HepG2 (cell line): Measurements from ENCODE around the gene GSTA1. TPM values are rescaled to one million over a fixed set of nuclear protein-coding genes. Genes with fewer than 3 reads are reported as not detected.

Experiments
- ATF2 ChIP-seq: sonication (generic); formaldehyde crosslinking; IDR thresholded peaks from 2 replicates; pipeline ENCODE4 v1.4.0; 2020; ENCODE audit warnings: missing genetic modification reagents
- ATF3 ChIP-seq: sonication (generic); formaldehyde crosslinking; IDR thresholded peaks from 2 replicates; pipeline ENCODE4 v1.4.0; 2020; ENCODE audit warnings: missing genetic modification reagents
- ATRX ChIP-seq: sonication (generic); formaldehyde crosslinking; IDR thresholded peaks from 2 replicates; pipeline ENCODE4 v1.4.0; 2020; ENCODE audit warnings: missing genetic modification reagents, borderline replicate concordance
- CC2D1A ChIP-seq: sonication (generic); formaldehyde crosslinking; IDR thresholded peaks from 2 replicates; pipeline ENCODE4 v1.8.1; 2023; ENCODE audit warnings: mild to moderate bottlenecking, missing genetic modification reagents
- CSRNP1 ChIP-seq: sonication (generic); formaldehyde crosslinking; IDR thresholded peaks from 2 replicates; pipeline ENCODE4 v1.8.1; 2023; ENCODE audit warnings: mild to moderate bottlenecking, missing genetic modification reagents
- HNRNPUL1 ChIP-seq: fragments of 200-400 bp; formaldehyde crosslinking; IDR thresholded peaks from 2 replicates; pipeline ENCODE4 v1.6.1; 2017; ENCODE audit warnings: low read depth, mild to moderate bottlenecking, low read length, moderate library complexity
- IRF2 ChIP-seq: IDR thresholded peaks from 2 replicates; pipeline ENCODE4 v1.6.1; 2018; ENCODE audit warnings: missing genetic modification reagents, missing compliant biosample characterization
- MAFG ChIP-seq: sonication (generic); formaldehyde crosslinking; IDR thresholded peaks from 2 replicates; pipeline ENCODE4 v1.5.1; 2020; ENCODE audit warnings: mild to moderate bottlenecking, missing genetic modification reagents
- MAX ChIP-seq: IDR thresholded peaks from 2 replicates; pipeline ENCODE4 v1.6.1; 2012; ENCODE audit warnings: inconsistent platforms
- NFKB2 ChIP-seq: sonication (generic); formaldehyde crosslinking; IDR thresholded peaks from 2 replicates; pipeline ENCODE4 v1.4.0; 2020; ENCODE audit warnings: missing genetic modification reagents, borderline replicate concordance
- NR2F1 ChIP-seq, 2 experiments: fragments of 450-650 bp in 1 of 2; formaldehyde crosslinking in 1 of 2; IDR thresholded peaks; 2 replicates each; pipeline versions ENCODE4 v1.5.0 to v1.6.1; 2016 to 2020; ENCODE audit warnings: mild to moderate bottlenecking in 1 of 2, missing compliant biosample characterization in 1 of 2, missing genetic modification reagents in 1 of 2, moderate library complexity in 1 of 2
- NR2F6 ChIP-seq, 2 experiments: IDR thresholded peaks; 2 replicates each; pipeline ENCODE4 v1.6.1; 2016; ENCODE audit warnings: antibody characterized with exemption in 1 of 2, mild to moderate bottlenecking in 1 of 2
- PAWR ChIP-seq: sonication (generic); formaldehyde crosslinking; IDR thresholded peaks from 2 replicates; pipeline ENCODE4 v1.4.0; 2020; ENCODE audit warnings: missing genetic modification reagents, mild to moderate bottlenecking, borderline replicate concordance
- RARA ChIP-seq: IDR thresholded peaks from 2 replicates; pipeline ENCODE4 v1.6.1; 2016; ENCODE audit warnings: missing genetic modification reagents, missing compliant biosample characterization
- SKI ChIP-seq: fragments of 450-650 bp; IDR thresholded peaks from one replicate; pipeline ENCODE4 v1.6.1; 2018; ENCODE audit warnings: mild to moderate bottlenecking; ENCODE audit not compliant: partially characterized antibody
- TBX2 ChIP-seq: sonication (generic); formaldehyde crosslinking; IDR thresholded peaks from 2 replicates; pipeline ENCODE4 v1.5.0; 2020; ENCODE audit warnings: missing genetic modification reagents, mild to moderate bottlenecking, borderline replicate concordance
- ZBTB44 ChIP-seq: sonication (generic); formaldehyde crosslinking; IDR thresholded peaks from 2 replicates; pipeline ENCODE4 v1.4.0; 2020; ENCODE audit warnings: missing genetic modification reagents
- ZFP36L2 ChIP-seq: sonication (generic); formaldehyde crosslinking; IDR thresholded peaks from 2 replicates; pipeline ENCODE4 v1.4.0; 2020; ENCODE audit warnings: missing genetic modification reagents
- ZNF230 ChIP-seq: sonication (generic); formaldehyde crosslinking; IDR thresholded peaks from 2 replicates; pipeline ENCODE4 v1.4.0; 2020; ENCODE audit warnings: mild to moderate bottlenecking, missing genetic modification reagents
- ZNF24 ChIP-seq: fragments of 450-650 bp; IDR thresholded peaks from 2 replicates; pipeline ENCODE4 v1.6.1; 2017; ENCODE audit warnings: antibody characterized with exemption, mild to moderate bottlenecking
- ZNF30 ChIP-seq: sonication (generic); formaldehyde crosslinking; IDR thresholded peaks from 2 replicates; pipeline ENCODE4 v1.5.0; 2020; ENCODE audit warnings: mild to moderate bottlenecking, missing genetic modification reagents
- ZNF431 ChIP-seq: sonication (generic); formaldehyde crosslinking; IDR thresholded peaks from 2 replicates; pipeline ENCODE4 v1.9.0; 2022; ENCODE audit warnings: missing genetic modification reagents, low read depth, mild to moderate bottlenecking, borderline replicate concordance
- ZNF550 ChIP-seq: sonication (generic); formaldehyde crosslinking; IDR thresholded peaks from 2 replicates; pipeline ENCODE4 v1.4.0; 2020; ENCODE audit warnings: mild to moderate bottlenecking, missing genetic modification reagents, borderline replicate concordance
- ZNF562 ChIP-seq: sonication (generic); formaldehyde crosslinking; IDR thresholded peaks from 2 replicates; pipeline ENCODE4 v1.8.0; 2022; ENCODE audit warnings: missing genetic modification reagents, borderline replicate concordance
- polyA plus RNA-seq, 8 experiments: library from polyadenylated mRNA; depleted of rRNA in 3 of 8; stranded (reverse) in 7 of 8; unstranded in 1 of 8; fragments of >200 nt; fragmentation: Illumina TruSeq in 4 of 8; extraction: Trizol in 4 of 8; gene quantifications; 2 replicates each; pipeline versions ENCODE4 v1.2.1 to v1.2.3, GENCODE V29; 2011 to 2016; ENCODE audit warnings: low read depth in 4 of 8, missing spikeins in 1 of 8, mixed read lengths in 1 of 8; ENCODE audit not compliant: insufficient read depth in 1 of 8
- total RNA-seq, 5 experiments: library from RNA; depleted of rRNA; stranded (reverse); fragments of >200 nt; fragmentation: Illumina TruSeq; extraction: Trizol; gene quantifications; 2 replicates each; pipeline ENCODE4 v1.2.3, GENCODE V29; 2016; ENCODE audit warnings: low read depth in 1 of 5

The GSTA1 gene
- total and polyA plus RNA-seq, 2 of the 13 experiments (the other 11 are each of a cell fraction or from before 2014, with no cell fraction given): 6.2 to 282 TPM

GRCh38 chr6:52839124-52840055 lies 35.8 kb upstream of the GSTA1 start (continued):
- TF ChIP-seq ZNF562 (CRISPR knock-in tag) (no peak), TBX2 (CRISPR knock-in tag) (peak; percentile 49; the same call in 1 of the 2 replicates), MAFG (CRISPR knock-in tag) (no peak), ZNF24 (no peak), PAWR (CRISPR knock-in tag) (no peak), CSRNP1 (CRISPR knock-in tag) (no peak), HNRNPUL1 (no peak), NR2F6 (IDR thresholded peaks at IDR 0.05) (no peak; the same call in 1 of the 2 replicates), NR2F6 (CRISPR knock-in tag; IDR thresholded peaks at IDR 0.05) (0 out of 2 replicates have a peak, but pooled peaks have one; percentile 31), ZBTB44 (CRISPR knock-in tag) (no peak), IRF2 (CRISPR knock-in tag) (0 out of 2 replicates have a peak, but pooled peaks have one; percentile 59), SKI (no peak), ATRX (CRISPR knock-in tag) (no peak), NFKB2 (CRISPR knock-in tag) (peak; percentile 61; the same call in 1 of the 2 replicates), ATF3 (CRISPR knock-in tag) (0 out of 2 replicates have a peak, but pooled peaks have one; percentile 27), ATF2 (peak; percentile 29; the same call in 1 of the 2 replicates), ZNF30 (CRISPR knock-in tag) (no peak), NR2F1 (CRISPR knock-in tag; IDR thresholded peaks at IDR 0.05) (no peak; a peak in 1 of 4 replicates), CC2D1A (CRISPR knock-in tag) (0 out of 2 replicates have a peak, but pooled peaks have one; percentile 24), ZNF550 (CRISPR knock-in tag) (no peak; the same call in 1 of the 2 replicates), ZNF230 (CRISPR knock-in tag) (no peak), MAX (peak; percentile 89), ZFP36L2 (no peak), ZNF431 (no peak), RARA (0 out of 2 replicates have a peak, but pooled peaks have one; percentile 34)
